Activated CD8-positive, alpha-beta T cell treated with anti-CD3 and anti-CD28 coated beads, Interleukin-2, amount 10 ng/mL, durations not matched to agents 7 days and 5 days (primary cell): ENCODE results near the gene BEGAIN. TPM values are rescaled to one million over a fixed set of nuclear protein-coding genes. Genes with fewer than 3 reads are reported as not detected.

Experiments
- ATAC-seq: fragments of 150-1000 bp; cut with Tn5 transposase; one replicate; pipeline ENCODE4 v1.10.0; 2021; ENCODE audit warnings: moderate library complexity
- CTCF ChIA-PET: fragments of 350-600 bp; sonication (Branson Sonifier 250); formaldehyde crosslinking; loops from one replicate; lab custom pipeline; 2021; ENCODE audit warnings: antibody characterized with exemption; lab: Charles Lee
- POLR2A ChIA-PET: fragments of 350-600 bp; sonication (Branson Sonifier 250); formaldehyde crosslinking; loops from one replicate; lab custom pipeline; 2021; ENCODE audit warnings: antibody characterized with exemption; lab: Charles Lee
- DNase-seq: peaks from one replicate; pipeline ENCODE4 v3.0.0-alpha.2; 2020
- H3K27ac Mint-ChIP-seq: one replicate; pipeline ENCODE4 v1.8.0; 2021; ENCODE audit warnings: mild to moderate bottlenecking, mixed read lengths
- H3K27me3 Mint-ChIP-seq: one replicate; pipeline ENCODE4 v1.8.0; 2021; ENCODE audit warnings: low read depth, mixed read lengths
- H3K36me3 Mint-ChIP-seq: one replicate; pipeline ENCODE4 v1.8.0; 2021; ENCODE audit warnings: low read depth, mixed read lengths
- H3K4me1 Mint-ChIP-seq: one replicate; pipeline ENCODE4 v1.8.0; 2021; ENCODE audit warnings: low read depth, mixed read lengths
- H3K4me3 Mint-ChIP-seq: one replicate; pipeline ENCODE4 v1.8.0; 2021; ENCODE audit warnings: mild to moderate bottlenecking, mixed read lengths
- H3K9me3 Mint-ChIP-seq: one replicate; pipeline ENCODE4 v1.8.0; 2022; ENCODE audit warnings: mixed read lengths; ENCODE audit not compliant: insufficient read depth
- total RNA-seq, 2 experiments: library from RNA; stranded (reverse); gene quantifications; one replicate each; pipeline ENCODE4 v1.2.3, GENCODE V29; 2021

The BEGAIN gene
- total RNA-seq, 2 experiments from 2014 or later, result 0.70 to 1.2 TPM

- ChIA-PET POLR2A (no interaction called here), CTCF (interaction anchor here (0.6 kb wide), 1 partner anchor 61 kb away, joined by 3 read pairs; no protein-coding TSS in a partner anchor)
- H3K4me1 Mint-ChIP-seq, result peaks cover 18% of the 10 kb centered on the region
- DNase-seq (no peak), ATAC-seq (no peak)
- H3K36me3 Mint-ChIP-seq, result no peaks in the 10 kb centered on the region
- H3K9me3 Mint-ChIP-seq, result no peaks in the 10 kb centered on the region
- H3K4me3 Mint-ChIP-seq, result no peak overlapping the region
- H3K27ac Mint-ChIP-seq, result no peak overlapping the region
- H3K27me3 Mint-ChIP-seq, result peaks cover 31% of the 10 kb centered on the region
Measured at GRCh38 chr14:100622224-100622623, 35.0 kb upstream of the BEGAIN start.

- ATAC-seq, result no peak
- POLR2A ChIA-PET, result no interaction called here
- H3K9me3 Mint-ChIP-seq, result no peaks in the 10 kb centered on the region
- H3K36me3 Mint-ChIP-seq, result no peaks in the 10 kb centered on the region
- H3K27ac Mint-ChIP-seq, result no peak overlapping the region
- DNase-seq, result no peak
- H3K4me3 Mint-ChIP-seq, result no peak overlapping the region
- CTCF ChIA-PET, result interaction anchor here (0.6 kb wide), 1 partner anchor 62 kb away, joined by 3 read pairs; no protein-coding TSS in a partner anchor
- H3K27me3 Mint-ChIP-seq, result peaks cover 27% of the 10 kb centered on the region
- peaks cover 21% of the 10 kb centered on the region for H3K4me1 Mint-ChIP-seq
Measured at GRCh38 chr14:100621806-100622205, 34.6 kb upstream of the BEGAIN start.

GRCh38 chr14:100620255-100621100, 33.3 kb upstream of the BEGAIN start:
- Mint-ChIP-seq H3K27me3 (peaks cover 19% of the 10 kb centered on the region), H3K4me1 (peaks cover 21% of the 10 kb centered on the region), H3K36me3 (no peaks in the 10 kb centered on the region), H3K4me3 (no peak overlapping the region), H3K27ac (no peak overlapping the region), H3K9me3 (no peaks in the 10 kb centered on the region)
- ATAC-seq (no peak), DNase-seq (no peak)
- ChIA-PET POLR2A (no interaction called here), CTCF (interaction anchor here (6.3 kb wide), 1 partner anchor 25 kb away, joined by 39 read pairs; no protein-coding TSS in a partner anchor)

- DNase-seq, result no peak
- Mint-ChIP-seq H3K4me3 (no peak overlapping the region), H3K36me3 (no peaks in the 10 kb centered on the region), H3K27me3 (peaks cover 15% of the 10 kb centered on the region), H3K27ac (no peak overlapping the region), H3K4me1 (peaks cover 20% of the 10 kb centered on the region), H3K9me3 (no peaks in the 10 kb centered on the region)
- ChIA-PET POLR2A (no interaction called here), CTCF (interaction anchor here (6.3 kb wide), 1 partner anchor 26 kb away, joined by 39 read pairs; no protein-coding TSS in a partner anchor)
- no peak for ATAC-seq
Measured at GRCh38 chr14:100619396-100620254, 32.4 kb upstream of the BEGAIN start.

GRCh38 chr14:100618763-100619320, 31.6 kb upstream of the BEGAIN start:
- no peak for DNase-seq
- no peak for ATAC-seq
- POLR2A ChIA-PET, result no interaction called here
- Mint-ChIP-seq H3K4me1 (peaks cover 18% of the 10 kb centered on the region), H3K27ac (no peak overlapping the region), H3K4me3 (no peak overlapping the region), H3K36me3 (no peaks in the 10 kb centered on the region), H3K27me3 (peaks cover 11% of the 10 kb centered on the region), H3K9me3 (no peaks in the 10 kb centered on the region)
- CTCF ChIA-PET, result interaction anchor here (6.3 kb wide), 1 partner anchor 26 kb away, joined by 39 read pairs; no protein-coding TSS in a partner anchor

GRCh38 chr14:100618318-100618693, 31.1 kb upstream of the BEGAIN start:
- no peak overlapping the region for H3K27ac Mint-ChIP-seq

GRCh38 chr14:100617410-100618317, 30.4 kb upstream of the BEGAIN start:
- ATAC-seq (peak; percentile 27), DNase-seq (peak; percentile 39)
- Mint-ChIP-seq H3K4me1 (peaks cover 18% of the 10 kb centered on the region), H3K4me3 (no peak overlapping the region), H3K9me3 (no peaks in the 10 kb centered on the region), H3K27me3 (peaks cover 10% of the 10 kb centered on the region), H3K36me3 (no peaks in the 10 kb centered on the region), H3K27ac (peak overlapping the region; percentile 62)
- POLR2A ChIA-PET, result interaction anchor here (0.6 kb wide), 1 partner anchor 15 kb away, joined by 3 read pairs; no protein-coding TSS in a partner anchor
- CTCF ChIA-PET, result interaction anchor here (0.9 to 6.3 kb wide), 6 partner anchors 9 to 232 kb away, joined by 3 to 39 read pairs (median 3); no protein-coding TSS in a partner anchor

More at GRCh38 chr14:100618318-100618693, 31.1 kb upstream of the BEGAIN start:
- Mint-ChIP-seq H3K4me1 (peaks cover 18% of the 10 kb centered on the region), H3K4me3 (no peak overlapping the region), H3K36me3 (no peaks in the 10 kb centered on the region), H3K9me3 (no peaks in the 10 kb centered on the region), H3K27me3 (peaks cover 10% of the 10 kb centered on the region)
- CTCF ChIA-PET, result interaction anchor here (0.9 to 6.3 kb wide), 3 partner anchors 8 to 35 kb away, joined by 3 to 39 read pairs (median 3); no protein-coding TSS in a partner anchor
- DNase-seq (no peak), ATAC-seq (no peak)
- POLR2A ChIA-PET, result no interaction called here

- Mint-ChIP-seq H3K27me3 (peaks cover 10% of the 10 kb centered on the region), H3K27ac (peak overlapping the region; percentile 62), H3K36me3 (no peaks in the 10 kb centered on the region), H3K9me3 (no peaks in the 10 kb centered on the region), H3K4me1 (peaks cover 18% of the 10 kb centered on the region), H3K4me3 (no peak overlapping the region)
- ATAC-seq, result no peak
- no peak for DNase-seq
- ChIA-PET CTCF (interaction anchor here (1.0 to 6.3 kb wide), 4 partner anchors 11 to 232 kb away, joined by 3 to 39 read pairs (median 4); no protein-coding TSS in a partner anchor), POLR2A (interaction anchor here (0.5 to 0.6 kb wide), 2 partner anchors 14 to 540 kb away, joined by 3 read pairs; no protein-coding TSS in a partner anchor)
Measured at GRCh38 chr14:100616854-100617409, 29.7 kb upstream of the BEGAIN start.

GRCh38 chr14:100615736-100616695, 28.8 kb upstream of the BEGAIN start:
- CTCF ChIA-PET, result interaction anchor here (1.4 to 6.3 kb wide), 2 partner anchors 12 to 29 kb away, joined by 4 to 39 read pairs; no protein-coding TSS in a partner anchor

More at GRCh38 chr14:100615736-100616695, 28.8 kb upstream of the BEGAIN start:
- DNase-seq, result no peak
- H3K27me3 Mint-ChIP-seq, result peaks cover 8% of the 10 kb centered on the region
- no peaks in the 10 kb centered on the region for H3K36me3 Mint-ChIP-seq
- no peaks in the 10 kb centered on the region for H3K9me3 Mint-ChIP-seq
- no peak overlapping the region for H3K4me3 Mint-ChIP-seq
- H3K27ac Mint-ChIP-seq, result no peak overlapping the region
- no peak for ATAC-seq
- peaks cover 18% of the 10 kb centered on the region for H3K4me1 Mint-ChIP-seq
- POLR2A ChIA-PET, result no interaction called here
